ENCODE data around the gene CADM1.

The CADM1 gene

DNA sequence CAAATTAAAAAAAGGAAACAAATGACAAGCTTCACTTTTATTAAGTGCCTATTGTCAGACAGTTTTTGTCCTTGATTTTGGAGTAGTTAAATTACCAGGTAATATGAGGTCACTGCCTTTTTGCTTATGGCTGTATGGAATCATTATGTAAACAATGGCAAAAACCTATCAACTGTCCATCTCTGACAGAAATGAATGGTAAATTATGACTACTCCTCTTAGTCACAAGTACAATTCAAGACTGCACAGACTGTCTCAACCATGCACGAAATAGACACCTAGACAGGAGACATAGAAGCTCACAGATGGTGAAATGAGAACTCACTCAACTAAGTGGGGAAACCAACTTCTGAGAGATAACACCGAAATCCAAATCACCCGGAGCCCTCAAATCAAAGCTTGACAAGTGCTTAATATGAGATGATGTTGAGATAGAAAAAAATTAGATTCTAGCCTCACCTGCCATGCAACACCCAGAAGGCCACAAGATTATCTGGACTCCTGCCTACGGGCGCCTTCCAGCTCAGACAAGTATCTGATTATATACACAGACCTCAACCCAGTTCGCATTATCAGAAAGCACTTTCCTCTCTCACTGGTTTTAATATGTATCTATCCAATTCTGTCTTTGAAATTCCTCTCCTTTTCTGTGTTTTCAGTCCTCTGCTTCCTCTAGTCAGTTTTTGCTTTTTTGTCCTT, 199.3 kb downstream of the CADM1 start:
- peak; percentile 41 for DNase-seq

DNA sequence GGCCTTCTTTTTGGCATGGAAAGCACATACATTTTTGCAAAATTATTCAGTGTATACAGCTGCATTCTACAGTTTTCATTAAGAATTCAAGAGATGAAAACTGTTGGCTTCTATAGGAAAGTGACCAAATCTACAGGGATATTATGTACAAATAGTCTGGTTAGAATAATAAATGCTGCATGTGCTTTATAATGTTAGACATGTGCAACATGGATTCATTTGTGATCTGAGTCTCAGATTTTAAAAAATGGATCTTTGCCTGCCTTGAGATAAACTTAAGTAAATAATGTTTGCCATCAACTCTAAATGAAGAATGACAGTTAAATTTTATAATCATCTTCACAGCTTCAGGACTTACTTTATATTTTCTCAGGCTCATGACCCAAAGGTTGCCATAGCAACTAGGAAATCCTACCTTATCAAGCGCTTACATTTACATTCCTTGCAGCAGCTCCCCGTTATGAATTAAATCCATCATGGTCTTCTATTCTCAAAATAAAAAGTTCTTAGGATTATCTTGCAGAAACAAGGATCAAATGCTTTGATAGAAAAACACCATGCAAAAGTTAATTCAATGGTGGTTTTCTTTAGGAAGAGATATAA, 200.2 kb downstream of the CADM1 start:
- no peak for DNase-seq

GRCh38 chr11:115302946-115303703, 201.1 kb downstream of the CADM1 start:
- no peak for DNase-seq

GRCh38 chr11:115300660-115301428, 203.4 kb downstream of the CADM1 start:
- no peak for DNase-seq

DNA sequence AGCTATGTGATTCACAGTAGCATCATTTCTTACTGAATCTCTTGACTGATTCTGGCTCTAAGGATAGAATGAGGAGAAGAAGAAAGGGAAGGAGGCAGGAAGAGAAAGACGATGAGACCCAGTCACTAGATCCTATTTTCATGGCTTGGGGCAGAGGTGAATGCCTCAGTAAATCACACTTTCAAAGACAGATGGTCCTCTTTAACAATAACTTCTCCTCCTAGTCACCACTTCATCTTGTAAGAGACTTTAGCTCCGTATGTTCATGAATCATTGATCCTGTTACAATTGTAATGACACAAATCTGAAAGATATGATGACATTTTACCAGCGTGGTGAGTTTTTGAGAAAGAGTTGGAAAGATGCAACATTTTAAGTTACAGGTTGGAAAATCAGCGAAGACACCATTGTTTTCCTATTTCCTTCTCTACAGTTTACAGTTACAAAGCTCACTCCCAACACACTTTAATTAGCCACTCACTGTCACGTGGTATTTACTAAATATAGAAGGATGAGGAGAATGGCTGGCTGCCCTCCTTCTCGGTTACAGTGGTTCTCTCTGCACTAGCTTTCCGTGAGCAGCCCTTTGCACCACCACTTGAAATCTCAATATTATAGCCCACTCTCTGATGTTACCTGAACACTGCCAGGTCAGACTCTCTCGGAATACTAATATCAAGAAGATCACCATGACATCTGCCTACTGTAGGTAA, 205.8 kb downstream of the CADM1 start:
- DNase-seq, result peak; percentile 69

- DNase-seq, result peak; percentile 63
These were observed 206.9 kb downstream of the CADM1 start for GRCh38 chr11:115297330-115297729.

DNA sequence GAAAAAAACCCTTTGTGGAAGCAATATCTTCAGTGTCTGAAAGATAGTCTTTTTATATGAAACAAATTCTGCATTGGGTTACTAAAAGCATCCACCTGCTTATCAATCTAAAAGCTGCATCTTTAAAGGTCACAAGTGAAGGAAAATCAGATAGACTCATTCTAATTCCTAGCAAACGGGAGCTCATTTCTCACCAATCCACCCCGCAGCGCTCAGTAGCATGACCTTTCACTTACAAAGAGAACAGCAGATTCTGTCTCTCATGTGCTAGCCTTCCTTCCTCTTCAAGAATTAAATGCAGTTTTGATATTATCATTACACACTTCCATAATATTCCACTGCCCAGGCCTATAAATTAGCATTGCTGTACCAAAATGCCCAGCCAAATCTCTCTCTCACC, 212.9 kb downstream of the CADM1 start:
- DNase-seq, result no peak

DNA sequence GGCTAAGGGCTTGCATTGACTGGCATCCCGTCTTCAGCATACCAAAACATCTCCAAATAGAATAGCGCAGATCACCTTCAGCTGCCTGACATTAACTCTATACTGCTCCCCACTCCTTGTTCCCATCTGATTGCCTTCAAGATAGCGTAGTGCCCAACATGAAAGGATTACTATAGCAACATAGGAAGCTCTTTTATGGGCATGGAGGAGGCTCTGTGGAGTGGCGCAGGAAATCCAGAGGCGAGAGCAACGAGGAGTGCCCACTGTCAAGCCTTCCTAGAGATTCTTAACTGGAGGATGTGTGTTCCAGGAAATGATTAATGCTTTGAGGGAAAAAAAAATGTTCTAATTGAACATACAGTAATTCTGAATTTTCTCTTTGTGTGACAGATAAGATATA, 213.3 kb downstream of the CADM1 start:
- no peak for DNase-seq

GRCh38 chr11:115290479-115290878, 213.7 kb downstream of the CADM1 start:
- DNase-seq, result no peak

DNA sequence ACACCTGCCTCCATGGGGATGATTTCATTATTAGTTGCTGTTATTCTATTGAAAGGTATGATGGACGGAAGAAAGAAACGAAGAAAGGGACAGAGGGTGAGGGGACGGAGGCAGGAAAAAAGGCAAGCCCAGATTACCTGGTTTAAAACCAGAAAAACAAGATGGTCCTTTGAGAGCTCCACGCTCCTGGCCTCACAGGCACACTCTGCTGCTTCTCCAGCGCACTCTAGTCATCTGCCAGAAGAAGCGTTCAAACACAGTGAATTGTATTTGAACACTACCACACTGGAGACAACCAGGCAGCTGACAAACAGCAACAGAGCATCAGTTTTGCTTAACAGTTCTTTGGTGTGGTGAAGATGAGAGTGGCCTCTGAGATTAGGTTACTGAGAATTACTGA, 216.9 kb downstream of the CADM1 start:
- no peak for DNase-seq

GRCh38 chr11:115286614-115287013, 217.6 kb downstream of the CADM1 start:
- DNase-seq, result no peak

GRCh38 chr11:115284773-115285172, 219.4 kb downstream of the CADM1 start:
- DNase-seq, result no peak

GRCh38 chr11:115282923-115283322, 221.3 kb downstream of the CADM1 start:
- no peak for DNase-seq

GRCh38 chr11:115280775-115281174, 223.4 kb downstream of the CADM1 start:
- DNase-seq, result no peak

DNA sequence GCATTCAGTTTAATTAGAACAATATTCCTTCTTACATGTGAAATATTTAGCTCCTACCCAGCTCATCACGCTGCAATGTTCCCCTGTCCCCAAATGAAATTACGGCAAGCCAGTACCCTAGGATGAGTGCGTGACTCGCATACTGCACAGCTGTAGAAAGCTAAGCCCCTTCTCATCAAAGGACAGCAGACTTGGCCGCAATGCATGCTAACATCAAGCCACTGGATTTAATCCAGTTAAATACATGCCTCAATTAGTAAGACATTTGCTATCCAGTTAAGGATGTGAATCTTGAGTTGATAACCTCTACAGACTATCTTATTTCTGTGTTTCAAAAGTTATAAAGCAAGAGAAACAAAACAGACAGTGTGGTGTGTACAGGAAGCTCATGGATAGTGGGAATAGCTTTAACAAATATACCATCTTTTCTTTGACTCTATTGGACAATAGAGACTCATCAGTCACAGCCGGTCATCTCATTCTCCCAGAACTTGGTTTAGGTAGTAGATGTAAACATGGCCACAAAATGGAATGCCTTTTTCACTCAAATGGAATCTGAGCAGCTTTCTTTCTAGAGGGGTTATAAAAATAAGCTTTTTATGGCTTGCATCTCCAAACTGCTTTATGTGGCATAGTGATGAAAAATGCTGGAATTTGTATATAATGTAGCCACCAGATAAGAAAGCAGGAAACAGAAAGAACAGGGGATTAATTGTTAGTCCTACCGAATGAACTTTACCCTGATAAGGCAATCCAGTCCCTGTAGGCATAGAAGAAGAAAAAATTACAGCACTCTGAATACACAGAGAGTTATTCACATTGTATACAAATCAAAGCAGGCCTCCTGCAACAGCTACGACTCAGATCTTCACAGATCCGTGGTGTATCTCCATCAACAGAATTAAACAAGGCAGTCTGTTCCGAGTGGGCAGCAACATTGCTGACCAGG, 224.1 kb downstream of the CADM1 start:
- DNase-seq, result no peak

DNA sequence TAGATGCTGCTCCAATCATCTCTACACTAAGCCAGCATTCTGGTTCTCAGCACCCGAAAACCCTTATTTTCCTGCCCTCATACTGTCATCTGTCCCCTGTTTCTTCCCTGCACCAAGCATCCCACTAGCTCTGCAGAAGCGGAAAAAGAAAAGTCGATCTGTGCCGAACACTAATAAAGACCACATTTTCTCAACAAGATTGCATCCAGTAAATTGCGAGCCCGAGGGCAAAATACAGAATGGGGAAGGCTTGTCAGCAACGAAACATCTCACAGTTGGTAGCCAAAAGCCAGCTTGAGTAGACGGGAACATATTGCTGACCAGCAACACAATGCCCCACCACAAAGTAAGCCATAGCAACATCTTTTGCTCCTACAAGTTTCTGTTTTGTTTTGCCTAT, 227.4 kb downstream of the CADM1 start:
- no peak for DNase-seq

GRCh38 chr11:115276191-115276590, 228.0 kb downstream of the CADM1 start:
- DNase-seq, result peak; percentile 46

DNA sequence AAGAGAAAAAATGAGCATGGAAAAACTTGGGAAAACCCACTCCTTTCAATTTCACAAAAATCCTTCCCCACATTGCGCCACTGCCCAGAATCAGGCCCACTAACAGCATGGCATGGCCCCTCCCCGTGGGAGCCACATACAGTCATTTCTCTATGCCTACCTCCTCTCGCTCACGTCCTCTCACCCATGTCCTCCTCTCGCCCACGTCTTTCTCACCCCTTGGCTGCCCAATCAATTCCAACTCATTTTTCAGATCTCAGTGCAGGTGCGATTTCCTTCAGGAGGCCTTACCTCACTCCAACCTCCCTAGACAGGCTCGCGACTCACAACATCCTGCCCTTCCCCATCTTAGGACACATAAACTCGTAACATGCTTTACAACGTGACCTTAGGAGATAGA, 229.2 kb downstream of the CADM1 start:
- DNase-seq, result no peak

DNA sequence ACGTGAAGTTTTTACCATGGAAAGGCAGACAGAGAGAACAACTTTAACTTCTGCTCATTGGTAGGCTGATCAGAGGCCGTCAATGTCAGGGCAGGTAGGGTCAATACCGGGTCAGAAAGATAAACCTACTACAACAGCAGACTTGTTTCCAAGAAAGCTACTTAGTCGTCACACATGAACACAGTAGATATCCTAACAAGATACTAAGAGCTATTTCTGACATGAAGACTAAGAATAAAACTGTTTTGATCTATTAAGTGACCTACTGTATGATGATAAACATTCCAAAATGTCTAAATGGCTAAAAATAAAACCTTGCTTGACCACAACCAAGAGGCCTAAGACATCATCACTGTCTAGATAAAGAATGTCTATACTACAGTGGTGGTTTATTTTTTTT, 231.3 kb downstream of the CADM1 start:
- DNase-seq, result no peak

- no peak for DNase-seq
These were observed 232.6 kb downstream of the CADM1 start for GRCh38 chr11:115271643-115272042.

GRCh38 chr11:115269191-115269950, 234.8 kb downstream of the CADM1 start:
- no peak for DNase-seq
